ENCODE results near the gene PRKCE.

DNA sequence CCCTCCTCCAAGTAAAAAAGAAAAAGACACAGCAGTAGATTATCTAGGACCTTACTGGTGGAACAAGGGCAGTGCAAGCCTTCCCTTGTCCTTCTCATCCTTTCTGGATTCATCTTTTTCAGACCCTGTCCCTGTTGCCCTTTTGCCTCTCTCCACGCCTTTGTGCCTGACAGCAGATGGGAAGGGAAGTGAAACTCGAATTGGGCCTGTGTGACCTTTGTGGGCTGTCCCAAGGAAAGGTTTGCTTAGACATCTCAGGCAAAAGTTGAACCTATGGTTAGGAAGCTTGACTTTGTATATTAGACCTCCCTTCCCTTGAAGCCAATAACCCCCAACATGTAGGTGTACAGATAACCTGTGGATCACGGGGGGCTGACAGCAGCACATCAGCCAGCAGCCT, 185.3 kb downstream of the PRKCE start:
- TF ChIP-seq, protein P1, sequence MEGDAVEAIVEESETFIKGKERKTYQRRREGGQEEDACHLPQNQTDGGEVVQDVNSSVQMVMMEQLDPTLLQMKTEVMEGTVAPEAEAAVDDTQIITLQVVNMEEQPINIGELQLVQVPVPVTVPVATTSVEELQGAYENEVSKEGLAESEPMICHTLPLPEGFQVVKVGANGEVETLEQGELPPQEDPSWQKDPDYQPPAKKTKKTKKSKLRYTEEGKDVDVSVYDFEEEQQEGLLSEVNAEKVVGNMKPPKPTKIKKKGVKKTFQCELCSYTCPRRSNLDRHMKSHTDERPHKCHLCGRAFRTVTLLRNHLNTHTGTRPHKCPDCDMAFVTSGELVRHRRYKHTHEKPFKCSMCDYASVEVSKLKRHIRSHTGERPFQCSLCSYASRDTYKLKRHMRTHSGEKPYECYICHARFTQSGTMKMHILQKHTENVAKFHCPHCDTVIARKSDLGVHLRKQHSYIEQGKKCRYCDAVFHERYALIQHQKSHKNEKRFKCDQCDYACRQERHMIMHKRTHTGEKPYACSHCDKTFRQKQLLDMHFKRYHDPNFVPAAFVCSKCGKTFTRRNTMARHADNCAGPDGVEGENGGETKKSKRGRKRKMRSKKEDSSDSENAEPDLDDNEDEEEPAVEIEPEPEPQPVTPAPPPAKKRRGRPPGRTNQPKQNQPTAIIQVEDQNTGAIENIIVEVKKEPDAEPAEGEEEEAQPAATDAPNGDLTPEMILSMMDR (IDR thresholded peaks at IDR 0.05) = no peak
- TF ChIP-seq POLR2A (IDR thresholded peaks at IDR 0.05) = no peak

Measured in body of pancreas (tissue), 4 donors.